GM19324 (cell line): ENCODE data around the gene KATNB1.
"Not testable (repeated sequence)": the region's sequence is repeated elsewhere in the genome, so short reads cannot be mapped to it uniquely, and the experiment has no call there.

Source experiments
- ATAC-seq: cut with Tn5 transposase; IDR thresholded peaks from one replicate; pipeline ENCODE4 v1.9.1; 2021; ENCODE audit warnings: mild to moderate bottlenecking, moderate library complexity; ENCODE audit not compliant: unreplicated experiment, low FRiP score

Gene KATNB1

DNA sequence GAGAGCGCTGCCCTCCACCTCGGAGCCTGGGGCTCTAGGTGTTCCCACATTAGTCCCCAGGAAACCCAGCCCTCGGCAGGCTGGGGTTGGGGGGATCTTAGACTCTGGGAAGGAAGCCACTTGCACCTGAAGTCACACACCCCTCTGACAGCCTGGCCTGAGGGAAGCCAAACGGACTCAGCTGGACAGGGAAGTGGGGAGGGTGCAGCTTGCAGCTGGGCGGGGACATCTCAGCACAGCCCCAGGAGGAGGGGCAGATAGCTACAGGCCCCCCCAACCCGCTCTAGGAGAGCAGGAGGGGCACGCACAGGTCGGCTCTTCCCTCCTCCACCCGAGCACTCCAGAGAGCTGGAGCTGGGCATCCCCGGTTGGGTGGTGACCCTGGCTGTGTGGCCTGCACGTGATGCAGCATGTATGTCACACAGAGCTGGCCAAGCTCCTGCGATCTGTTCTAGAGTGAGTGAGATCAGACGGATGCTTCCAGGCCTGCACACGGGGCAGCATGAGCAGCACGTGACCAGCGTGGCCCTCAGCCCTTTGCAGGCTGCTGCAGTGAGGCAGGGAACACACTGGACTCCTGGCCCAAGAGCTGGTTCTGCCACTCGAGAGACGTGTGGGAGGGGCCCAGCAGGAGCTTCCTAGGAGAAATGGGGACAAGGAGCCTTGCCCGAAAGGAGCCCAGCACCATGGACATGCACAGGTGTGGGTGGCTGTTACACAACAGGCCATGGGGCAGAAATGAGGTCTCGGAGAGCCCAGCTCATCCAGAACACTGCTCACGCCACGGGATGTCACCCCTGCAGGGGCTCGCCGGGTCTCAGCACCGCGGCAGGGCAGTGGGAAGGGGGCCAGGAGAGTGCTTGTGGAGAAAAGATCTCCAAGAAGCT, 51.3 kb downstream of the KATNB1 start:
- ATAC-seq: no peak

GRCh38 chr16:57787519-57787905, 51.9 kb downstream of the KATNB1 start:
- no peak for ATAC-seq

- ATAC-seq: no peak
Observed at GRCh38 chr16:57788252-57788841, 52.8 kb downstream of the KATNB1 start.

GRCh38 chr16:57788951-57789350, 53.4 kb downstream of the KATNB1 start:
- no peak for ATAC-seq

- no peak for ATAC-seq
Observed at GRCh38 chr16:57791195-57791892, 55.8 kb downstream of the KATNB1 start.

- ATAC-seq: no peak
Observed at GRCh38 chr16:57791893-57792461, 56.4 kb downstream of the KATNB1 start.

DNA sequence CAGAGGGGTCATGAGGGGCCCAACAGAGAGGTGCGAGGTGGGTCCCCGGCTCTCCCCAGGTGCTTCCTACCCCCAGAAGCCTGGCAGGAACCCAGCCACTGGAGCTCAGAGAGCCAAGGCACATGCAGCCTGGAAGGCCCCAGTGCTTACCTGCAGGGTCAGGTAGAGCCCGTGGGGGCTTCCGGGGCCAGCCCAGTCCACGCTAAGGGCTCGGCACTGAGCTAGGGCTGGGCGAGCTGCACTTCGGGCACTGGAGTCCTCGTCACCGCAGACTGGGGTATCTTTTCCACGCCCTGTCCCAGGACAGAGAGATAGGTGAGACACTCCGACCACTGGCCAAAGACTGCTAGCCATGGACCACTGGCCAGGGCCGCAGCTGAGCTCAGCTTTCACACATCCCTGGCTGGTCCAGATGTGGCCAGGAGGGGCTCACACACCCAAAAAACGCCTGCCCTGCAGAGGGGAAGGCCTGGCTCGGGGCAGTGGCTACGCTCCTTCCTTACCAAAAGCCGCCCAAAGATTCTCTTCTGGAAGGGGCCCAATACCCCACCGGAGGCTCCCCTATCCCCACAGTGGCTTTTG, 59.4 kb downstream of the KATNB1 start:
- no peak for ATAC-seq

- ATAC-seq: no peak
Observed at GRCh38 chr16:57795431-57795878, 59.9 kb downstream of the KATNB1 start.

DNA sequence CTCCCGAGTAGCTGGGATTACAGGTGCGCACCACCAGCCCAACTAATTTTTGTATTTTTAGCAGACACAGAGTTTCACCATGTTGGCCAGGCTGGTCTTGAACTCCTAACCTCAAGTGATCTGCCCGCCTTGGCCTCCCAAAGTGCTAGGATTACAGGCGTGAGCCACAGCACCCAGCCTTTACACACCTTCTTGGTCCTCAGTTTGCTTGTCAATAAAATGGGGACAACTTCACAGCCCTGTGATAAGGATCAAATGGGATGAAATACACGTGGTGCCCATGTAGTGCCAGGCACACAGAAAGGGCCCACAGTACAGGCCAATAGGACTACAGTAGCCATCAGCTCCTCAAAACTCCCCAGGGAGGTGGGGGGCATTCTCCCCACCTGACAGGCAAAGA, 60.4 kb downstream of the KATNB1 start:
- not testable (repeated sequence) for ATAC-seq

DNA sequence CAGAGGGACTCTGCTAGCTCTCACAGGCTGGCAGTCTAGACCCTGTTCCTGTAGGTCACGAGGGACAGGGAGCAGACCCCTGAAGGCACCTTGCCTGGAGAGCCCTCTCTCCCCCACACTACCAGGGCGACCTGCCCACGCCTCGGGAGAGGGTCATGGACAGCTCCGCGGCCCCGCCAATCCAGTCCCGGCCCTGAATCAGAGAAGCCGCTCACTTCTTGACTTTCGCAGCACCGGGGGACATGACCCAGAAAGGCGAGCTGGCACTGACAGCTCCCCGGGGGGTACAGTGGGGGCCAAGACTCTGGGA, 61.6 kb downstream of the KATNB1 start:
- ATAC-seq: no peak

DNA sequence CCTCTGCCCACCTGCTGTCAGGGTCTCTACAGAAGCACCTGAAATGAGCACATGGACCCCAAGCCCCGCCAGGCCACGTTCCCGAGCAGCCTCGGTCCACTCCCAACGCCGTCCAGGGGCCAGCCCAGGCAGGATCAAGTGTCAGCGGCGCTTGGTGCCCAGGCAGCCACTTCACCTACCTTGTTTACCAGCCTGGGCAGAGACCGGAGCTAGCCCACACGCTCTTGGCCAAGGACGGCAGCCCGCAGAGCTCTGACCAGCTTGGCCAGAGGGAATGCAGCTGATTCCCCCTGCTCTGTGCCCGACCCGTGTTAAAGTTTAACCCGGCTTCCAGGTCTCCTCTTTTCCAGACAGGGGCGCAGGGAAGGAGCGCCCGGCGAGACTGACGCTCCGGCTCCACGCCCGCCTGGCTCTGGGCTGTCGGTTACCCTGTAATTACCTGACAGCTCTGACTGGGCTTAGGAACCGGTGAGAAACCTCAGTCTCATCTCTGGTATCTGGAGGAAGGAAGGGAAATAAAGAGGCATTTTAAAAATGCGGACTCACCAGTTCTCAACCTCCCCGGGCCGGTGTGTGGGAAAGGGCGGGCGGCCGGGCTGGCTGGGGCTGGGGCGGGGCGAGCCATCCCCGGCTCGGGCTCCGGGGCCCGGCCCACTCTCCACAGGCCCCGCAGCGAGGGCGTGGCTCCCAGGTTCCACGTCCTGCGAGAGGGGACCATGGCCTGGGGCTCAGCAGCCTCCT, 62.1 kb downstream of the KATNB1 start:
- ATAC-seq: no peak

DNA sequence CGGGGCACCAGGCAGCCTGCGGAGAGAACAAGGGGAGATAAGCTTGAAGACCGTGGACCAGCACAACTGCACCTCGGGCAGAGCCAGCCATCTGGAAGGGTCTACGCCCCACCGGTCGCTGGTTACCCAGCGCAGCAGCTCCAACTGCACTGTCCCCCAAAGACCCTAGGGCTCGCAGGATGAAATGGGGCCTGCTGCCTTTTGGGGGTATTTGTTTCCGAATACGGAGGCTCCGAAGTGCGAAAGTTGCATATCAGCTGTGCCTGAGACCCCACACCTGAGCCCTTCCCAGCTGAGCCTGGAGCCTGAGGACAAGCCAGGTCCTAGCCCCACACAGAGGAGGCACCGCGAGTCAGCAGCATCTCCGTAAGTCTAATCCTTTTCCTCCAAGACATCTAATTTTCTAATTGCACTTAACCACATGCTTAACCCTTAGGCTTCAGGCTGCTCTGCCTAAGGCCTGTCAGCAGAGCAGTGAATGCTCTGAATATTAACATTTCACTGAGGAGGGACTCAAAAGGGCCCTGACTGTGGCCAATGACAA, 62.8 kb downstream of the KATNB1 start:
- ATAC-seq: no peak

DNA sequence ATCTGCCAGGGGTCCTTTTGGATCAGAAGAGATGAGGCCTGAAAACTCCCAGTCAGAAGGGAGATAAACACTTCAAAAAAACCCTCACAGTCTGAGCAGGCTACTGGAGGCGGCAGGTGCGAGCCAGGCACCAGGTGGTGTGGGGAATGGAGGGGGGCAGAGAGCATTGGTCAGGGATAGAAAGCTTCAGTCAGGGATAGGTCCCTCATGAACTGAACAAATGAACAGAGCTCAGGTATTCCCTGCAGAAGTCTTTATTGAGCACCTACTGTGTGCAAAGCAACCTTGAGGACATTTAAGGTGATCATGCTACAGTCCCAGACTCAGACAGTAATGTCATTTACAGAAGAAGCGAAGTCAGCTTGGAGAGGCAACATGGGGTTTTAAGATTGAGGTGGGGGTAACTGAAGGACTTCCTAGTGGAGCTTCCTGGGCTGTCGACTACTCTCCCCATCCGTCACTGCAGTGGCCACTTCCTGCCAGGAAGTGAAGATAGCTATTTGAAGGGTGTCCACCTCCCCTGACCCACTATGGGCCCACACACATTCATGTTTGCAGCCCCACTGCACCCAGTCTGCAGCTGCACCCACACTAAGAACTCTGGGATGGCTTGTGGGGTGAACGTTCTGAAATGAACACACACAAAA, 63.5 kb downstream of the KATNB1 start:
- no peak for ATAC-seq

DNA sequence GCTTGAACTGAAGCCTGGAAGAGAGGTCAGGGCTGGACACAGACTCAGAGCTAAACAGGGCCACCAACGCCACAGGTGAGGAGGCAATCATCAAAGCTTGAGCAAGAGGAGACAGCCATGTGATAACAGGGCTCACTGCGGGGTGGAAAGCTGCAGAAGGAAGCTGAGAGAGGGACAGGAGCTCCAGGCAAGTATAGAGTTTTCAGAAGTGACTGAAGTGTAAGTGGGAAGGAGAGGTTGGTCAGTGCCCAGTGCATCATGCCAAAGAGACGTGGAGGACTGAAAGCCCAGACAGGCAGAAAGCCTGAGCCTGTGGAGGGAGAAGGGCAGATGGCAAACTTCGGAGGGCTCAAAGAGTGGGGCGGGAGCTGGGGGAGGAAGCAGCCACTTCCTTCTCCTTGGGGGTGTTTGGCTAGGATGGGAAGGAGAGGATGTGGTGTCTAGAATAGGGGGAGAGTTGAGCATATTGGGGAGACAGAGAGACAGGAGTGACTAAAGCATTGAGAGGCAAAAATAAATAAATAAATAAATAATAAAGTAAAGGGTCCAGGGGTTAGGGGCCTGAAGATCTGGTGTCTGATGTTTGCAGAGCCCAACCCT, 64.1 kb downstream of the KATNB1 start:
- ATAC-seq: no peak

DNA sequence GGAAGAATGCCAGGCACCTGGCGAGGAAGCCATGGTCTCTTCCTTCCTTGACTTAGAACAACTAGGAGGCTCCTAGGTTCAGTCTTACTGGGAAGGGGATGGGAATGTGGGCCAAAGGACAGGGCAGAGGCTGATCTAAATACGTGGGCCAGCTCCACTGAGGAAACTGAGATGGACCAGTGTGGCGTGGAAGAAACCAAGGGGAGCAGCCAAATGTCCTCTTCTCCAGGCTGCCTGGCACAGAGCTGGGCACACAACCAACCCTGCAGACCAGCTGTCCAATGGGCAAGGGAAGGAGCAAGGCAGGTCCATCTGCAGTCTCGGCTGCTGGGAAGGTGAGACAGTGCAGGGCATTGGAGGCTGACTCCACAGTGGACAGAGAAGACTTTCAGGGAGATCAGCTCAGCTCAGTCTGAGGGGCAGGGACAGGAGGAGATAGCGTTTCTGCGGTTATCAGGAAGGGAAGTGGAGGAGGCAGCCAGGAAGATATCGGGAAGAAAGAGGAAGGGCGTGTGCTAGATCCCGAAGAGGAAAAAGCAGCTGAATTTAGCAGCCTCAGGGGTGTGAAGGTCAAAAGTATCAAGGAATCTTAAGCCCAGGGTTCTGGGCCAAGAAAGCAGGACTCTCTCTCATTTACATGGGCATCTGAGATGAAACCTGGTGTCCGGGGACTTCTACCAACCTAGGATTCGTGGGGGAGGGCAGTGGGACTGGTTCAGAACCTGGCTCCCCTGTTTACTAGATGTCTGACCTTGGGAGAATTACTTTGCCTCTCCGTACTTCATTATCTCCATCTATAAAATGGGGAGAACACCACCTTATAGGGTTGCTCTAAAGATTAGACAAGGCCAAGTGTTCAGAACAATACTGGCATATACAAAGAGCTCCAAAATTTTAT, 64.9 kb downstream of the KATNB1 start:
- no peak for ATAC-seq

DNA sequence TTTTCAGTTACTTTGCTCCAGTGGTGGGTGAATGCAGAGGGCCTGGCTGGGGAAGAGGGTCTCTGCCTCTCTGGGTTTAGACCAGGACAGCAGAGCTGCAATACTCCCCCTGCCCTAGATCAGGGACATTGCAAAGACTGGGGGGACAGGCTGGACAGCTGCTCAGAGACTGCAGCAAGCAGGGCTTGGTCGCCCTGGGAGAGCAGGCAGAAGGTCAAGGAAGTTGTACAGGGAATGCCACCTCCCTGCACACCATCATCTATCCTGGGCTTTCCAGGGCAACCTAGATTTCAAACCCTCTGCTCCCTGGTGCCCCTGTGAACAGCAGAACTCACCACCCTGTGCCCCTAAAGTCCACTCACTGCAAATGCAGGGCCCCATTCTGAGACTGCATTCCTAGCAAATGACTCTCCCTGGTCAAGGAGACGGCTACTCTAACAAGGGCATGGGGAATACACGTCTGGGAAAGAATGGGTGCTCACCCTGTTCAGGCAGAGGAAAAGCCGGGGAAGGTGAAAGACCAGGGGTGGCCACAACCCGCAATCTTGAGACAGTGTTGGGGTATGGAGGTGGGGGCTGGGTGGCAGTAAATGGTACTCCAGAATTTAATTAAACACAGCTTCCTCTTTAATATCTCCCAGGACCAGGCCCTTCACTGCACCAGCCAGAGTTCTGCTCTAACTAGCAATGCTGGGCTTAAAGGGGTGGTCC, 65.7 kb downstream of the KATNB1 start:
- ATAC-seq: no peak

DNA sequence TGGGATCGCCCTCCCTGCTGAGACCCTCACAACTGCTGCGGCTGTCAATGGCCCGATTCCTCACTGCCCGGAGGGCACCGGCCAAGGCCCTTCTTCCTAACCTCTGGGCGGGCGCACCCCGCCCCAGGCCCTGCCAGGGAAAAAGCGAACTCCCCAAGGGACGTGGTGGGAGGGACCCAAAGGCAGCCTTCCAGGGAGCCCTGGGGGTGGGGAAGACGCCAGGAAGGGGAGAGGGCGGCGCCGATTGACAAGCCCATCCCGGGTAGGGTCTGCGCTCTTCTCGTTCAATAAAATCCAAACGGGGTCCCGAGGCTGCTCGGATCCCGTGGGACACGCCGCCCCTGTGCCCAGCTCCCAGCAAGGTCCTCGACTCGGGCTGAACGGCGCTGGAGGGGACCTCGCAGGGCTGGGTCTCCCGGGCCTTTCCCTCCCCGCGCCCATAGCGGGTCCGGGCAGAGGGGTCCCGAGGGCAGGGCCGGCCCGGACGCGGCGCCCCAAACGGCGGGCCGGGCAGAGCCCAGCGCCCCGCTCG, 66.3 kb downstream of the KATNB1 start:
- no peak for ATAC-seq
